Endothelial cell of umbilical vein (primary cell): ENCODE data around the gene NGFR. TPM values are rescaled to one million over a fixed set of nuclear protein-coding genes. Genes with fewer than 3 reads are reported as not detected.

ENCODE experiments used
- BruUV-seq: library from RNA; stranded (reverse); fragments of 400-500 nt; replicated peaks from 2 replicates; lab custom pipeline; 2021; lab: Mats Ljungman, UMichigan
- CTCF ChIA-PET: fragments of 300-600, 350-600 bp; sonication (Branson Sonifier 250); formaldehyde crosslinking; loops from one replicate; lab custom pipeline; 2021; ENCODE audit warnings: antibody characterized with exemption, inconsistent platforms; lab: Charles Lee
- POLR2A ChIA-PET: fragments of 300-600, 350-600 bp; sonication (Branson Sonifier 250); formaldehyde crosslinking; loops from one replicate; lab custom pipeline; 2021; ENCODE audit warnings: antibody characterized with exemption, inconsistent platforms; lab: Charles Lee
- DNase-seq: peaks from one replicate; pipeline ENCODE4 v3.0.0-alpha.2; 2011; ENCODE audit warnings: low read depth, low spot score
- FAIRE-seq: peaks from 2 replicates; lab custom pipeline; 2011; peaks lifted over from hg19 to GRCh38; lab: Jason Lieb, UNC
- H2AFZ ChIP-seq: 2 replicates; pipeline ENCODE4 v1.6.0; 2012; ENCODE audit warnings: low read depth, low read length, control low read depth, inconsistent platforms
- H3K27ac ChIP-seq: 2 replicates; pipeline ENCODE4 v1.5.1; 2011; ENCODE audit warnings: low read depth, mild to moderate bottlenecking, control low read depth, low read length, moderate library complexity; ENCODE audit not compliant: insufficient read depth
- H3K27me3 ChIP-seq, 2 experiments: 2 replicates each; pipeline versions ENCODE4 v1.6.0 to v1.6.1; 2011; ENCODE audit warnings: low read length in 2 of 2, mixed read lengths in 1 of 2; ENCODE audit not compliant: control insufficient read depth in 2 of 2, insufficient read depth in 2 of 2
- H3K36me3 ChIP-seq, 2 experiments: 2 replicates in 1 of 2; 3 replicates in 1 of 2; pipeline ENCODE4 v1.5.1; 2011; ENCODE audit warnings: low read length in 2 of 2, mild to moderate bottlenecking in 1 of 2, moderate library complexity in 1 of 2; ENCODE audit not compliant: control insufficient read depth in 2 of 2, insufficient read depth in 2 of 2; ENCODE audit errors: extremely low read depth in 1 of 2
- H3K4me1 ChIP-seq: 3 replicates; pipeline ENCODE4 v1.5.1; 2011; ENCODE audit warnings: mild to moderate bottlenecking, low read length; ENCODE audit not compliant: control insufficient read depth, insufficient read depth; ENCODE audit errors: extremely low read depth
- H3K4me2 ChIP-seq: 2 replicates; pipeline ENCODE4 v1.6.1; 2011; ENCODE audit warnings: low read length, control low read depth, mixed read lengths; ENCODE audit not compliant: insufficient read depth
- H3K4me3 ChIP-seq, 3 experiments: fragments of 200-600 bp in 1 of 3; sonication (generic), shearing (Covaris generic) in 1 of 3; replicated peaks in 1 of 3; 2 replicates each; pipeline ENCODE4 v1.5.1; 2011 to 2016; ENCODE audit warnings: control low read depth in 3 of 3, low read length in 3 of 3, mild to moderate bottlenecking in 2 of 3, inconsistent platforms in 1 of 3, low read depth in 1 of 3, moderate library complexity in 1 of 3; ENCODE audit not compliant: insufficient read depth in 1 of 3
- H3K79me2 ChIP-seq: 2 replicates; pipeline ENCODE4 v1.6.0; 2012; ENCODE audit warnings: low read length, inconsistent platforms; ENCODE audit not compliant: control insufficient read depth, insufficient read depth
- H3K9ac ChIP-seq: replicated peaks from 2 replicates; pipeline ENCODE3; 2011; ENCODE audit warnings: low read length, control low read depth; ENCODE audit not compliant: insufficient read depth; ENCODE audit errors: extremely low read depth
- H3K9me1 ChIP-seq: replicated peaks from 3 replicates; pipeline ENCODE4 v1.6.0; 2011; ENCODE audit warnings: mild to moderate bottlenecking, low read length; ENCODE audit not compliant: control insufficient read depth, insufficient read depth; ENCODE audit errors: extremely low read depth
- H3K9me3 ChIP-seq: replicated peaks from 2 replicates; pipeline ENCODE4 v1.5.1; 2012; ENCODE audit warnings: low read length, inconsistent platforms; ENCODE audit not compliant: control insufficient read depth, insufficient read depth
- H4K20me1 ChIP-seq: replicated peaks from 2 replicates; pipeline ENCODE3; 2011; ENCODE audit warnings: mild to moderate bottlenecking, low read length; ENCODE audit not compliant: control insufficient read depth, insufficient read depth; ENCODE audit errors: extremely low read depth
- EZH2 ChIP-seq: IDR thresholded peaks from 2 replicates; pipeline ENCODE4 v1.6.1; 2012; ENCODE audit warnings: borderline replicate concordance, low read depth, mild to moderate bottlenecking, moderate library complexity, low read length, inconsistent platforms; ENCODE audit not compliant: severe bottlenecking
- FOS ChIP-seq: IDR thresholded peaks from 2 replicates; pipeline ENCODE4 v1.6.1; 2011; ENCODE audit warnings: mild to moderate bottlenecking, low read length, moderate library complexity, borderline replicate concordance; ENCODE audit not compliant: insufficient read depth
- GATA2 ChIP-seq: IDR thresholded peaks from 2 replicates; pipeline ENCODE4 v1.7.0; 2011; ENCODE audit warnings: low read depth, mild to moderate bottlenecking, moderate library complexity, mixed read lengths, low read length; ENCODE audit not compliant: insufficient read length, insufficient read depth
- JUN ChIP-seq: IDR thresholded peaks from 2 replicates; pipeline ENCODE4 v1.6.1; 2011; ENCODE audit warnings: borderline replicate concordance, low read depth; ENCODE audit not compliant: insufficient read length, insufficient read depth
- MYC ChIP-seq: IDR thresholded peaks from one replicate; pipeline ENCODE4 v1.6.1; 2011; ENCODE audit warnings: mild to moderate bottlenecking, low read depth, low read length
- POLR2A ChIP-seq: IDR thresholded peaks from 2 replicates; pipeline ENCODE4 v1.6.1; 2012; ENCODE audit warnings: low read depth, mild to moderate bottlenecking, control low read depth, low read length
- POLR2AphosphoS5 ChIP-seq: IDR thresholded peaks from 2 replicates; pipeline ENCODE4 v1.6.1; 2012; ENCODE audit warnings: low read depth, mild to moderate bottlenecking, control low read depth, low read length, moderate library complexity; ENCODE audit not compliant: insufficient read depth
- dilution Hi-C: fragments of 300-500 bp; cut with MboI; formaldehyde crosslinking; loops from one replicate; pipeline ENCODE4 v1.15.0; 2019; ENCODE audit warnings: low sequenced_read_pairs; ENCODE audit not compliant: extremely low pct_ligation_motif_present
- intact Hi-C: fragments of 100-400 bp; cut with micrococcal nuclease; formaldehyde crosslinking; loops from one replicate; pipeline ENCODE4 v1.10.0; 2022
- polyA plus RNA-seq, 4 experiments: library from polyadenylated mRNA; depleted of rRNA in 3 of 4; stranded (reverse) in 3 of 4; unstranded in 1 of 4; fragments of >200 nt; gene quantifications; 2 replicates each; pipeline versions ENCODE4 v1.2.1 to v1.2.3, GENCODE V29; 2011 to 2012; ENCODE audit warnings: missing spikeins in 1 of 4
- total RNA-seq: library from RNA; stranded (reverse); gene quantifications from 2 replicates; pipeline ENCODE4 v1.2.3, GENCODE V29; 2021
- TF ChIP-seq, protein P1 (sequence below): IDR thresholded peaks from 2 replicates; pipeline ENCODE4 v1.6.1; 2011; ENCODE audit not compliant: insufficient read depth, insufficient read length
- TF ChIP-seq, protein P2 (sequence below), 2 donors: IDR thresholded peaks; 1 replicate in 1 of 2; 2 replicates in 1 of 2; pipeline ENCODE4 v1.5.1; 2011; ENCODE audit warnings: low read length in 2 of 2, mild to moderate bottlenecking in 2 of 2, moderate library complexity in 2 of 2, control low read depth in 1 of 2, inconsistent platforms in 1 of 2, low read depth in 1 of 2; ENCODE audit not compliant: insufficient read depth in 1 of 2; ENCODE audit errors: extremely low read depth in 1 of 2

NGFR gene
- total and polyA plus RNA-seq, 2 donors (not counting 3 experiments of a cell fraction or from before 2014, with no cell fraction given) = not detected

GRCh38 chr17:49490276-49490675 lies 4.8 kb upstream of the NGFR start:
- dilution Hi-C loops (no loop called here), intact Hi-C loops (no loop called here)
- no peak for TF ChIP-seq POLR2AphosphoS5
- TF ChIP-seq FOS = no peak
- TF ChIP-seq, protein P1, sequence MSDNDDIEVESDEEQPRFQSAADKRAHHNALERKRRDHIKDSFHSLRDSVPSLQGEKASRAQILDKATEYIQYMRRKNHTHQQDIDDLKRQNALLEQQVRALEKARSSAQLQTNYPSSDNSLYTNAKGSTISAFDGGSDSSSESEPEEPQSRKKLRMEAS = no peak
- no peak for TF ChIP-seq MYC
- TF ChIP-seq POLR2A = no peak
- no peak for TF ChIP-seq JUN
- TF ChIP-seq, protein P2, sequence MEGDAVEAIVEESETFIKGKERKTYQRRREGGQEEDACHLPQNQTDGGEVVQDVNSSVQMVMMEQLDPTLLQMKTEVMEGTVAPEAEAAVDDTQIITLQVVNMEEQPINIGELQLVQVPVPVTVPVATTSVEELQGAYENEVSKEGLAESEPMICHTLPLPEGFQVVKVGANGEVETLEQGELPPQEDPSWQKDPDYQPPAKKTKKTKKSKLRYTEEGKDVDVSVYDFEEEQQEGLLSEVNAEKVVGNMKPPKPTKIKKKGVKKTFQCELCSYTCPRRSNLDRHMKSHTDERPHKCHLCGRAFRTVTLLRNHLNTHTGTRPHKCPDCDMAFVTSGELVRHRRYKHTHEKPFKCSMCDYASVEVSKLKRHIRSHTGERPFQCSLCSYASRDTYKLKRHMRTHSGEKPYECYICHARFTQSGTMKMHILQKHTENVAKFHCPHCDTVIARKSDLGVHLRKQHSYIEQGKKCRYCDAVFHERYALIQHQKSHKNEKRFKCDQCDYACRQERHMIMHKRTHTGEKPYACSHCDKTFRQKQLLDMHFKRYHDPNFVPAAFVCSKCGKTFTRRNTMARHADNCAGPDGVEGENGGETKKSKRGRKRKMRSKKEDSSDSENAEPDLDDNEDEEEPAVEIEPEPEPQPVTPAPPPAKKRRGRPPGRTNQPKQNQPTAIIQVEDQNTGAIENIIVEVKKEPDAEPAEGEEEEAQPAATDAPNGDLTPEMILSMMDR (IDR thresholded peaks at IDR 0.05; ENCODE audit: extremely low read depth in 1 of 2, insufficient read depth in 1 of 2, low read depth in 1 of 2, low read length in 2 of 2) = no peak
- TF ChIP-seq EZH2 = no peak
- TF ChIP-seq GATA2 = no peak
- BruUV-seq = no TSS peak
- Histone ChIP-seq H3K9me3 (no peaks in the 10 kb centered on the region), H3K79me2 (no peaks in the 10 kb centered on the region), H3K36me3 (no peaks in the 10 kb centered on the region), H3K27ac (no peak overlapping the region), H3K9ac (no peak overlapping the region), H3K9me1 (no peaks in the 10 kb centered on the region), H3K27me3 (peaks cover 43 to 46% of the 10 kb centered on the region in 2 experiments), H3K4me1 (peaks cover under 1% of the 10 kb centered on the region), H4K20me1 (no peaks in the 10 kb centered on the region), H3K4me2 (no peak overlapping the region), H3K4me3 (no peak overlapping the region), H2AFZ (no peak overlapping the region)
- FAIRE-seq (no peak), DNase-seq (no peak)
- ChIA-PET POLR2A (no interaction called here), CTCF (interaction anchor here (1.6 kb wide), 1 partner anchor 11 kb away, joined by 4 read pairs; no protein-coding TSS in a partner anchor)
